B cell (primary cell): ENCODE measurements around the gene ASB18. TPM values are rescaled to one million over a fixed set of nuclear protein-coding genes. Genes with fewer than 3 reads are reported as not detected.
A peak's percentile ranks its signal among the peaks of the same experiment; 100 is the strongest.

ENCODE experiments used
- ATAC-seq: fragments of 200-7000 bp; cut with Tn5 transposase; one replicate; pipeline ENCODE4 v1.10.0; 2021; ENCODE audit warnings: low read depth, mild to moderate bottlenecking, moderate number of reproducible peaks, moderate library complexity
- CTCF ChIA-PET: fragments of 350-600 bp; sonication (Branson Sonifier 250); formaldehyde crosslinking; loops from one replicate; lab custom pipeline; 2021; ENCODE audit warnings: antibody characterized with exemption, inconsistent platforms; lab: Charles Lee
- POLR2A ChIA-PET: fragments of 350-600 bp; sonication (Branson Sonifier 250); formaldehyde crosslinking; loops from one replicate; lab custom pipeline; 2021; ENCODE audit warnings: antibody characterized with exemption; lab: Charles Lee
- DNase-seq: peaks from one replicate; pipeline ENCODE4 v3.0.0; 2013
- H2AFZ ChIP-seq: 2 replicates; pipeline ENCODE4 v1.6.1; 2012; ENCODE audit warnings: mild to moderate bottlenecking, low read depth, low read length; ENCODE audit not compliant: insufficient read depth, poor library complexity, severe bottlenecking
- H3K27ac ChIP-seq, 2 donors: 1 replicate in 1 of 2; 2 replicates in 1 of 2; pipeline ENCODE4 v1.5.1; 2012 to 2013; ENCODE audit warnings: low read length in 2 of 2, mild to moderate bottlenecking in 2 of 2, moderate library complexity in 1 of 2
- H3K27me3 ChIP-seq, 4 experiments: fragments of 200-600 bp in 1 of 4; sonication (generic) in 1 of 4; replicated peaks in 1 of 4; 1 replicate in 2 of 4; 2 replicates in 2 of 4; pipeline versions ENCODE4 v1.6.1 to v1.7.0; 2013 to 2016; ENCODE audit warnings: low read length in 3 of 4, mild to moderate bottlenecking in 2 of 4, mixed read lengths in 1 of 4, moderate library complexity in 1 of 4; ENCODE audit not compliant: insufficient read depth in 4 of 4, control insufficient read depth in 3 of 4; ENCODE audit errors: control extremely low read depth in 1 of 4
- H3K36me3 ChIP-seq, 2 experiments: replicated peaks in 1 of 2; 1 replicate in 1 of 2; 2 replicates in 1 of 2; pipeline versions ENCODE4 v1.6.1 to v1.7.1; 2013; ENCODE audit warnings: low read length in 1 of 2; ENCODE audit not compliant: insufficient read depth in 2 of 2, control insufficient read depth in 1 of 2; ENCODE audit errors: control extremely low read depth in 1 of 2, extremely low read depth in 1 of 2
- H3K4me1 ChIP-seq, 2 donors: fragments of 200-600 bp in 1 of 2; sonication (generic) in 1 of 2; 1 replicate in 1 of 2; 2 replicates in 1 of 2; pipeline versions ENCODE4 v1.5.1 to v1.6.1; 2013 to 2017; ENCODE audit warnings: low read length in 2 of 2; ENCODE audit not compliant: control insufficient read depth in 2 of 2, insufficient read depth in 2 of 2
- H3K4me2 ChIP-seq: replicated peaks from 2 replicates; pipeline ENCODE3; 2012; ENCODE audit warnings: mild to moderate bottlenecking, low read depth, low read length; ENCODE audit not compliant: poor library complexity, severe bottlenecking
- H3K4me3 ChIP-seq, 5 experiments: fragments of 200-600 bp in 1 of 5; sonication (generic) in 1 of 5; 1 replicate in 3 of 5; 2 replicates in 2 of 5; pipeline versions ENCODE4 v1.5.1 to v1.7.0; 2011 to 2016; ENCODE audit warnings: low read length in 4 of 5, mild to moderate bottlenecking in 4 of 5, low read depth in 2 of 5, control low read depth in 1 of 5, moderate library complexity in 1 of 5; ENCODE audit not compliant: insufficient read depth in 1 of 5; ENCODE audit errors: control extremely low read depth in 1 of 5, extremely low read depth in 1 of 5
- H3K79me2 ChIP-seq: fragments of 200-600 bp; sonication (generic); one replicate; pipeline ENCODE4 v1.6.0; 2016; ENCODE audit warnings: low read length; ENCODE audit not compliant: control insufficient read depth, insufficient read depth
- H3K9ac ChIP-seq: fragments of 200-600 bp; sonication (generic); 2 replicates; pipeline ENCODE4 v1.6.1; 2017; ENCODE audit warnings: mild to moderate bottlenecking, low read length, moderate library complexity
- H3K9me3 ChIP-seq, 3 donors: one replicate each; pipeline versions ENCODE4 v1.6.1 to v1.7.1; 2013; ENCODE audit warnings: low read length in 2 of 3; ENCODE audit not compliant: control insufficient read depth in 2 of 3, insufficient read depth in 1 of 3; ENCODE audit errors: control extremely low read depth in 1 of 3
- H4K20me1 ChIP-seq: 2 replicates; pipeline ENCODE4 v1.6.0; 2012; ENCODE audit warnings: mild to moderate bottlenecking, low read length; ENCODE audit not compliant: insufficient read depth, control insufficient read depth, poor library complexity, severe bottlenecking
- H3K27ac Mint-ChIP-seq: one replicate; pipeline ENCODE4 v1.8.0; 2021; ENCODE audit warnings: mixed read lengths
- H3K27me3 Mint-ChIP-seq: one replicate; pipeline ENCODE4 v1.8.0; 2021; ENCODE audit warnings: mixed read lengths
- H3K4me1 Mint-ChIP-seq: one replicate; pipeline ENCODE4 v1.8.0; 2021; ENCODE audit warnings: mixed read lengths
- H3K4me3 Mint-ChIP-seq: one replicate; pipeline ENCODE4 v1.8.0; 2021; ENCODE audit warnings: mixed read lengths
- H3K9me3 Mint-ChIP-seq: one replicate; pipeline ENCODE4 v1.8.0; 2022; ENCODE audit warnings: mixed read lengths; ENCODE audit not compliant: insufficient read depth
- CTCF ChIP-seq: fragments of 200-600 bp; IDR thresholded peaks from one replicate; pipeline ENCODE4 v1.8.0; 2022; ENCODE audit warnings: antibody characterized with exemption, mild to moderate bottlenecking
- EZH2 ChIP-seq: IDR thresholded peaks from 2 replicates; pipeline ENCODE4 v1.6.1; 2012; ENCODE audit warnings: borderline replicate concordance, low read depth, mild to moderate bottlenecking, moderate library complexity, low read length; ENCODE audit not compliant: insufficient read depth, poor library complexity, severe bottlenecking
- WGBS: methylation state at CpG from one replicate; pipeline ENCODE4 v1.1.5; 2013; ENCODE audit warnings: missing lambda C conversion rate; ENCODE audit not compliant: insufficient coverage; 5-methylcytosine and 5-hydroxymethylcytosine counted together
- intact Hi-C: fragments of 100-400 bp; cut with micrococcal nuclease; formaldehyde crosslinking; loops from one replicate; pipeline ENCODE4 v1.10.0; 2022
- polyA plus RNA-seq: library from polyadenylated mRNA; depleted of rRNA; stranded (reverse); fragments of >200 nt; gene quantifications from 2 replicates; pipeline ENCODE4 v1.2.3, GENCODE V29; 2012
- total RNA-seq, 2 donors: library from RNA; stranded (reverse); fragments of 120-200 nt in 1 of 2; gene quantifications; 1 replicate in 1 of 2; 2 replicates in 1 of 2; pipeline versions ENCODE4 v1.2.3 to v1.2.4, GENCODE V29; 2013 to 2022

ASB18 gene
- total and polyA plus RNA-seq, 2 donors (not counting 1 experiment from before 2014, with no cell fraction given): not detected

- POLR2A ChIA-PET: no interaction called here
- H3K27me3 ChIP-seq: peaks cover 0 to 76% (median 38%) of the 10 kb centered on the region in 4 experiments
Observed at GRCh38 chr2:236165842-236166795, 98.1 kb downstream of the ASB18 start.

More at GRCh38 chr2:236165842-236166795, 98.1 kb downstream of the ASB18 start:
- H3K27ac ChIP-seq: no peak overlapping the region
- peak overlapping the region; percentile 10 for H2AFZ ChIP-seq
- H3K9me3 ChIP-seq: peaks cover 0 to 29% (median 0%) of the 10 kb centered on the region in 3 donors
- no peaks in the 10 kb centered on the region for H3K36me3 ChIP-seq
- H3K4me3 ChIP-seq: no peak overlapping the region
- TF ChIP-seq EZH2 (no peak), CTCF (no peak)
- peaks cover 0 to 12% of the 10 kb centered on the region in 2 donors for H3K4me1 ChIP-seq
- CTCF ChIA-PET: no interaction called here
- Mint-ChIP-seq H3K27me3 (peaks cover 54% of the 10 kb centered on the region), H3K27ac (no peak overlapping the region), H3K4me1 (peaks cover 10% of the 10 kb centered on the region), H3K9me3 (no peaks in the 10 kb centered on the region), H3K4me3 (no peak overlapping the region)
- no peak overlapping the region for H3K9ac ChIP-seq
- no peak for ATAC-seq
- H4K20me1 ChIP-seq: no peaks in the 10 kb centered on the region
- 14% methylated on average over 39 of the region's 58 CpGs for WGBS
- no peak for DNase-seq
- no peaks in the 10 kb centered on the region for H3K79me2 ChIP-seq
- intact Hi-C loops: no loop called here
- H3K4me2 ChIP-seq: peak overlapping the region; percentile 37
